Trophoblast cell (in vitro differentiated cells and primary cell): ENCODE results near the gene CHN2.

Experiments
- DNase-seq, 2 donors: peaks; one replicate each; pipeline ENCODE4 v3.0.0-alpha.2; 2016
- H2AFZ ChIP-seq: 2 replicates; pipeline ENCODE4 v1.6.1; 2013; ENCODE audit warnings: low read length, moderate library complexity, mild to moderate bottlenecking; ENCODE audit not compliant: insufficient read depth, poor library complexity
- H2AK5ac ChIP-seq: 2 replicates; pipeline ENCODE4 v1.6.1; 2013; ENCODE audit warnings: mild to moderate bottlenecking, low read length
- H2BK120ac ChIP-seq: 2 replicates; pipeline ENCODE4 v1.6.1; 2013; ENCODE audit warnings: low read length, mild to moderate bottlenecking, moderate library complexity; ENCODE audit not compliant: insufficient read depth, poor library complexity
- H2BK12ac ChIP-seq: 2 replicates; pipeline ENCODE4 v1.6.1; 2013; ENCODE audit warnings: mild to moderate bottlenecking, low read length, moderate library complexity
- H2BK5ac ChIP-seq: 2 replicates; pipeline ENCODE4 v1.6.1; 2013; ENCODE audit warnings: low read length, low read depth, moderate library complexity, mild to moderate bottlenecking; ENCODE audit not compliant: poor library complexity
- H3K14ac ChIP-seq: 2 replicates; pipeline ENCODE4 v1.6.1; 2013; ENCODE audit warnings: mild to moderate bottlenecking, low read length
- H3K18ac ChIP-seq: 2 replicates; pipeline ENCODE4 v1.6.1; 2013; ENCODE audit warnings: mild to moderate bottlenecking, low read length
- H3K23ac ChIP-seq: 2 replicates; pipeline ENCODE4 v1.6.1; 2013; ENCODE audit warnings: low read length
- H3K27ac ChIP-seq: 2 replicates; pipeline ENCODE4 v1.5.1; 2013; ENCODE audit warnings: low read depth, mild to moderate bottlenecking, inconsistent platforms, low read length, moderate library complexity
- H3K27me3 ChIP-seq: 2 replicates; pipeline ENCODE4 v1.6.1; 2013; ENCODE audit warnings: inconsistent platforms, mild to moderate bottlenecking, low read length, moderate library complexity; ENCODE audit not compliant: insufficient read depth
- H3K36me3 ChIP-seq, 2 experiments: 1 replicate in 1 of 2; 2 replicates in 1 of 2; pipeline ENCODE4 v1.6.1; 2013; ENCODE audit warnings: low read length in 2 of 2, mild to moderate bottlenecking in 2 of 2, moderate library complexity in 1 of 2; ENCODE audit not compliant: insufficient read depth in 2 of 2, control insufficient read depth in 1 of 2
- H3K4ac ChIP-seq: 2 replicates; pipeline ENCODE4 v1.6.1; 2013; ENCODE audit warnings: low read depth, mild to moderate bottlenecking, low read length, moderate library complexity
- H3K4me1 ChIP-seq, 2 experiments: 1 replicate in 1 of 2; 2 replicates in 1 of 2; pipeline ENCODE4 v1.6.1; 2013; ENCODE audit warnings: low read length in 2 of 2, mild to moderate bottlenecking in 2 of 2, moderate library complexity in 1 of 2; ENCODE audit not compliant: insufficient read depth in 2 of 2, control insufficient read depth in 1 of 2
- H3K4me2 ChIP-seq: 2 replicates; pipeline ENCODE4 v1.6.1; 2013; ENCODE audit warnings: inconsistent platforms, mild to moderate bottlenecking, low read length, moderate library complexity
- H3K4me3 ChIP-seq: 2 replicates; pipeline ENCODE4 v1.5.1; 2013; ENCODE audit warnings: mild to moderate bottlenecking, low read depth, low read length, inconsistent platforms
- H3K79me1 ChIP-seq: one replicate; pipeline ENCODE4 v1.6.1; 2013; ENCODE audit warnings: low read length
- H3K79me2 ChIP-seq: 2 replicates; pipeline ENCODE4 v1.6.1; 2013; ENCODE audit warnings: low read length, mild to moderate bottlenecking; ENCODE audit not compliant: control insufficient read depth, insufficient read depth, poor library complexity
- H3K9ac ChIP-seq: 2 replicates; pipeline ENCODE4 v1.6.1; 2013; ENCODE audit warnings: mild to moderate bottlenecking, low read length
- H3K9me3 ChIP-seq: 2 replicates; pipeline ENCODE4 v1.6.1; 2013; ENCODE audit warnings: low read depth, mild to moderate bottlenecking, control low read depth, inconsistent platforms, low read length; ENCODE audit not compliant: insufficient read depth
- H4K12ac ChIP-seq: 2 replicates; pipeline ENCODE4 v1.6.1; 2013; ENCODE audit warnings: low read depth, mild to moderate bottlenecking, low read length, moderate library complexity
- H4K8ac ChIP-seq: 2 replicates; pipeline ENCODE4 v1.6.1; 2013; ENCODE audit warnings: low read depth, mild to moderate bottlenecking, low read length, moderate library complexity
- H4K91ac ChIP-seq: one replicate; pipeline ENCODE4 v1.6.1; 2013; ENCODE audit warnings: low read depth, mild to moderate bottlenecking, low read length, moderate library complexity
- WGBS: extraction: QIAGEN DNeasy Blood & Tissue Kit; methylation state at CpG from one replicate; pipeline ENCODE4 v1.1.7; 2013; ENCODE audit warnings: missing lambda C conversion rate; ENCODE audit not compliant: insufficient read length, insufficient coverage; ENCODE audit errors: extremely low coverage; 5-methylcytosine and 5-hydroxymethylcytosine counted together

CHN2 gene

GRCh38 chr7:29377718-29378117, 183.1 kb downstream of the CHN2 start:
- H3K27ac ChIP-seq = no peak overlapping the region
- no peak overlapping the region for H2AK5ac ChIP-seq
- no peaks in the 10 kb centered on the region for H3K79me1 ChIP-seq
- no peak overlapping the region for H2AFZ ChIP-seq
- no peak overlapping the region for H3K18ac ChIP-seq
- H3K4ac ChIP-seq = no peak overlapping the region
- no peak overlapping the region for H2BK12ac ChIP-seq
- no peak overlapping the region for H4K91ac ChIP-seq
- no peak overlapping the region for H3K23ac ChIP-seq
- no peak overlapping the region for H3K4me3 ChIP-seq
- H3K36me3 ChIP-seq = peaks cover 8 to 18% of the 10 kb centered on the region in 2 experiments
- no peak overlapping the region for H3K4me2 ChIP-seq
- peaks cover 0 to 5% of the 10 kb centered on the region in 2 experiments for H3K4me1 ChIP-seq
- no peak overlapping the region for H3K9ac ChIP-seq
- H3K27me3 ChIP-seq = no peaks in the 10 kb centered on the region
- no peak overlapping the region for H4K8ac ChIP-seq
- no peak overlapping the region for H2BK5ac ChIP-seq
- no peaks in the 10 kb centered on the region for H3K79me2 ChIP-seq
- H3K14ac ChIP-seq = no peak overlapping the region
- no CpG with 5 or more reads among the region's 4 CpGs for WGBS
- no peak for DNase-seq
- H3K9me3 ChIP-seq = no peaks in the 10 kb centered on the region
- no peak overlapping the region for H2BK120ac ChIP-seq
- H4K12ac ChIP-seq = no peak overlapping the region

- H2AFZ ChIP-seq = no peak overlapping the region
- no peak overlapping the region for H3K18ac ChIP-seq
- H3K9ac ChIP-seq = no peak overlapping the region
- H2BK120ac ChIP-seq = no peak overlapping the region
- no peak overlapping the region for H4K91ac ChIP-seq
- H4K8ac ChIP-seq = no peak overlapping the region
- H3K4ac ChIP-seq = no peak overlapping the region
- no peaks in the 10 kb centered on the region for H3K27me3 ChIP-seq
- H3K79me2 ChIP-seq = no peaks in the 10 kb centered on the region
- H2AK5ac ChIP-seq = no peak overlapping the region
- H3K4me2 ChIP-seq = no peak overlapping the region
- H3K23ac ChIP-seq = no peak overlapping the region
- no peak overlapping the region for H2BK5ac ChIP-seq
- WGBS = no CpG with 5 or more reads among the region's 2 CpGs
- no peak overlapping the region for H3K4me3 ChIP-seq
- peaks cover 5 to 18% of the 10 kb centered on the region in 2 experiments for H3K36me3 ChIP-seq
- no peak overlapping the region for H3K27ac ChIP-seq
- H3K9me3 ChIP-seq = no peaks in the 10 kb centered on the region
- no peaks in the 10 kb centered on the region for H3K79me1 ChIP-seq
- H3K14ac ChIP-seq = no peak overlapping the region
- H3K4me1 ChIP-seq = peaks cover 0 to 5% of the 10 kb centered on the region in 2 experiments
- no peak for DNase-seq
- H4K12ac ChIP-seq = no peak overlapping the region
- no peak overlapping the region for H2BK12ac ChIP-seq
These were observed 185.0 kb downstream of the CHN2 start for GRCh38 chr7:29379551-29379950.

- H3K79me2 ChIP-seq = no peaks in the 10 kb centered on the region
- H3K27me3 ChIP-seq = no peaks in the 10 kb centered on the region
- H4K8ac ChIP-seq = no peak overlapping the region
- no peak overlapping the region for H2AFZ ChIP-seq
- no peak overlapping the region for H3K14ac ChIP-seq
- no peak overlapping the region for H2BK5ac ChIP-seq
- H3K4me1 ChIP-seq = no peaks in the 10 kb centered on the region
- no peak for DNase-seq
- H2AK5ac ChIP-seq = no peak overlapping the region
- WGBS = no CpG with 5 or more reads among the region's 5 CpGs
- no peak overlapping the region for H4K91ac ChIP-seq
- H3K4me2 ChIP-seq = no peak overlapping the region
- H3K9ac ChIP-seq = no peak overlapping the region
- no peak overlapping the region for H2BK12ac ChIP-seq
- no peak overlapping the region for H3K27ac ChIP-seq
- peaks cover 2 to 10% of the 10 kb centered on the region in 2 experiments for H3K36me3 ChIP-seq
- H3K23ac ChIP-seq = no peak overlapping the region
- H3K4ac ChIP-seq = no peak overlapping the region
- no peak overlapping the region for H4K12ac ChIP-seq
- no peaks in the 10 kb centered on the region for H3K79me1 ChIP-seq
- no peak overlapping the region for H2BK120ac ChIP-seq
- no peak overlapping the region for H3K4me3 ChIP-seq
- H3K18ac ChIP-seq = no peak overlapping the region
- no peaks in the 10 kb centered on the region for H3K9me3 ChIP-seq
These were observed 186.9 kb downstream of the CHN2 start for GRCh38 chr7:29381206-29382094.

- peaks cover 2% of the 10 kb centered on the region in 2 experiments for H3K36me3 ChIP-seq
- H3K18ac ChIP-seq = no peak overlapping the region
- H3K4me3 ChIP-seq = no peak overlapping the region
- no peak overlapping the region for H2AK5ac ChIP-seq
- no peak overlapping the region for H3K4me2 ChIP-seq
- H3K23ac ChIP-seq = no peak overlapping the region
- no peaks in the 10 kb centered on the region for H3K79me1 ChIP-seq
- H3K79me2 ChIP-seq = no peaks in the 10 kb centered on the region
- H3K9ac ChIP-seq = no peak overlapping the region
- H2AFZ ChIP-seq = no peak overlapping the region
- H3K27me3 ChIP-seq = no peaks in the 10 kb centered on the region
- H3K27ac ChIP-seq = no peak overlapping the region
- no peak for DNase-seq
- WGBS = no CpG with 5 or more reads among the region's 2 CpGs
- H2BK120ac ChIP-seq = no peak overlapping the region
- H2BK5ac ChIP-seq = no peak overlapping the region
- H3K4me1 ChIP-seq = no peaks in the 10 kb centered on the region
- H2BK12ac ChIP-seq = no peak overlapping the region
- H4K8ac ChIP-seq = no peak overlapping the region
- H3K14ac ChIP-seq = no peak overlapping the region
- H4K91ac ChIP-seq = no peak overlapping the region
- no peak overlapping the region for H4K12ac ChIP-seq
- H3K9me3 ChIP-seq = no peaks in the 10 kb centered on the region
- H3K4ac ChIP-seq = no peak overlapping the region
These were observed 189.7 kb downstream of the CHN2 start for GRCh38 chr7:29384277-29384676.
